ENCODE measurements around the gene OR52N2.

OR52N2 gene

DNA sequence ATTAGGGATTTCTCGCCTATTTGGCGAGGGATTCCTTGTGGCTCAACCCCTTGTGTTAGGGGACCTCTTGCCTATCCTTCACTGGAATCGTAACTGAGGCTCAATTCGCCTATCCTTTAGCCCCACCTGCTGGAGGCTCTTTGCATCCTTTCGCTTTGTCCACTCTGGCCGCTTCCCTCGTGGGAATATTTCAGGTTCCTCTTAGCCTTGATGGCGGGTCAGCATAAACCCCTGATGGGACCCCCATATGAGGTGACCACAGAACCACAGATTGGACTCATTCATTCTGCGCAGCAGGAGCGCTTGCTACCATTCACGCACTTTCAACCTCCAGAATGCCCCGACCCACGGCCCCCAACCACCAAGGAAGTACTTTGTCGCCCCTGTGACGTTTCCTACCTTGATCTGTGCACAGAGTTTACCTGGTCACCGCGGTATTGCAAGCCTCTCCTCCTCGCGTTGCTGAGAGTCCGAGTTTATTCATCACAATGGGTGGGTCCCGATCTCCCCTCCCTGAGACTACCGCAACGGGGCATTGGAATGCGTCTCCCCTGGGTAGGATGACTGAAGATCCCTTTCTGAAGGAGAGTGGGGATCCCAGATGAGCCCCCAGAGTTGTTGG lies at the start of gene OR52N2:
Gene OR52N2 (plus strand): TSS at position 425 of the 622 bp plus-strand sequence. CDS start 11,412 bp downstream, outside the sequence.
- TF ChIP-seq GATA2 (IDR thresholded peaks at IDR 0.05; ENCODE audit: low read depth, low read length): no peak
- no peak for TF ChIP-seq GATA3 (IDR thresholded peaks at IDR 0.05; ENCODE audit: low read depth, low read length)

- TF ChIP-seq GATA2 (IDR thresholded peaks at IDR 0.05; ENCODE audit: low read depth, low read length): no peak
- TF ChIP-seq GATA3 (IDR thresholded peaks at IDR 0.05; ENCODE audit: low read depth, low read length): no peak
These were observed 41.7 kb upstream of the OR52N2 start for GRCh38 chr11:5767056-5767455.

GRCh38 chr11:5783255-5783654 lies 25.5 kb upstream of the OR52N2 start, which contains the start of gene OR52N5:
Gene OR52N5 (minus strand): TSS chr11:5783355. CDS start chr11:5778634, 4,721 bp downstream.
- TF ChIP-seq GATA2 (IDR thresholded peaks at IDR 0.05; ENCODE audit: low read depth, low read length) (no peak), GATA3 (IDR thresholded peaks at IDR 0.05; ENCODE audit: low read depth, low read length) (no peak)

GRCh38 chr11:5791165-5791564 lies 17.6 kb upstream of the OR52N2 start, which contains the start of gene OR52N1:
Gene OR52N1 (minus strand): TSS chr11:5791265. CDS start chr11:5788816, 2,449 bp downstream.
- no peak for TF ChIP-seq GATA3 (IDR thresholded peaks at IDR 0.05; ENCODE audit: low read depth, low read length)
- TF ChIP-seq GATA2 (IDR thresholded peaks at IDR 0.05; ENCODE audit: low read depth, low read length): no peak

GRCh38 chr11:5796541-5796940 lies 12.2 kb upstream of the OR52N2 start:
- TF ChIP-seq GATA2 (IDR thresholded peaks at IDR 0.05; ENCODE audit: low read depth, low read length) (no peak), GATA3 (IDR thresholded peaks at IDR 0.05; ENCODE audit: low read depth, low read length) (no peak)

GRCh38 chr11:5803982-5804381 lies 4.7 kb upstream of the OR52N2 start:
- TF ChIP-seq GATA3 (IDR thresholded peaks at IDR 0.05; ENCODE audit: low read depth, low read length): no peak
- TF ChIP-seq GATA2 (IDR thresholded peaks at IDR 0.05; ENCODE audit: low read depth, low read length): no peak

DNA sequence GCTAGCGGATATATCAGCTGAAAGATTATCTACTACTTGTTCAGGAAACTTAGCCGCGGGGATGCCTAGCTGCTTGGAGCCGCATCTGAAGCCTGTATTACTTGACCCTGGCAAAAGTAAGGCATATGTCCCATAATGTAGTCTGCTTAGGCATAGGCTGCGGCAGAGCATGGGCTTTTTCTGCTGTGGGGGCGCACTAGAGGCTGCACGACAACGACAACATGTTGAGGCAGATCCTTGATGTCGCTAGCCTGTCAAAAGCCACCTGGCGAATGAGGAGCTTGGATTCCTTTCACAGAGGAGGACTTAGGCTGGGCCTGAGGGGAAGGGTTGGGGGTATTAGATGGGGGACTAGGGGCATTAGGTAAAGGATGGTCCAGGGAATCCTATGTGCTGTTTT lies 1.1 kb upstream of the OR52N2 start:
- TF ChIP-seq GATA3 (IDR thresholded peaks at IDR 0.05; ENCODE audit: low read depth, low read length): no peak

DNA sequence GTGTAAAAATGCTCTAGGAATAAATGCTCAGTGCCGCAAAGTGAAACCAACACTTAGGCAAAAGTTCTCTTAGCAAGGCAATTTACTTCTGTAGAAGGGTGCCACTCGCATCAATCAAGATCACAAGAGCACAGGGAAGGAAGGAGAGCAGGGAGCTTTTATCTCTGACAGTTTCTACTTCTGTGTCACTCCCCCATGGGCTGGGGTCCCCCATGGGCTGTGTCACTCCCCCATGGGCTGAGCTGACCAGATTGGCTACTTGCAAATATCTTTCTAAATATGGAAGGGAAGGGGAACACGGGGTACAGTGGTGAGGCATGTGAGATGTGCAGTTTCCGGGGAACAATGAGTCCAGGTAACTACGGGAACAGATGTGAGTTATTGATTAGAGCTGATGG lies 397 bp downstream of the OR52N2 start:
- TF ChIP-seq GATA2 (IDR thresholded peaks at IDR 0.05; ENCODE audit: low read depth, low read length) (no peak), GATA3 (IDR thresholded peaks at IDR 0.05; ENCODE audit: low read depth, low read length) (no peak)

DNA sequence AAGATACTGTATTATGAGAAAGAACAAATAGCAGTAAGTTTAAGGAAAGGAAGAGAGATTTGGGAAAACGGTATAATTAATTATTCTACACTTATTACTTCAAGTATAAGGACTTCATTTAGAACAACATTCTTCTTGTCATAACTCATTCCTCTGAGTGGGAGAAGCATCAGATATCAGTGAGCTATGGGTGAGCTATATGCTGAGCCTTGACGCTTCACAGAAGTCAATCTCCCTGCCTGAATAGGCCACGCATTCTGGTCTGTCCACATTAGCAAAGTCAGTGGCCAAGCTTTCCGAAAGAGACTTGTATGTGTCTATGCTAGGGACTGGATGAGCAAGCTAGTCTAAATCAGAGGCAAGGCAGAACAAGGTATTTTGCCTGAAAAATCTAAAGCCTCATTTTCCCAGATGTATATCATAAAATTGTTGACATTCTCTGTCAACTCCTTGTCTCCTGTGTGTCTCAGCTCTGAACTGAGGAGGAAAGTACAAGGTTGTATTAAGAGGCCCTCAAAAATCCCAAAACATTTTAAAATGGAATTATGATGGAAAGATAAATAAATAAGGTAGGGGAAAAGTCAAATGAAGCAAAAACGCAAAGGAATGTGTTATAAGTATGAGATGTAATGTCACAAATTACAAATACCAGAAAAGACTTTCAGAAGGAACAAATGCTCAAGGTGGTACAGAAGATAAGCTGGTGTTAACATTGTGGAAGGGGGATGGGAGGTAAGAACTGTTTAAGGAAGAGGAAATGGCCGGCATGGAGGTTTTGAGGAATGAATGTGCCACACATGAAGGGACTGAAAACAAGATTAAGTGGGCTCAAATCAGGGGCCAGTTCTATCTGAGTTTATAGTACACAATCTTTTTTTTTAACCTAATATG lies 1.4 kb downstream of the OR52N2 start:
- TF ChIP-seq GATA2 (IDR thresholded peaks at IDR 0.05; ENCODE audit: low read depth, low read length): no peak
- TF ChIP-seq GATA3 (IDR thresholded peaks at IDR 0.05; ENCODE audit: low read depth, low read length): no peak

GRCh38 chr11:5815534-5815933 lies 6.8 kb downstream of the OR52N2 start:
- TF ChIP-seq GATA3 (IDR thresholded peaks at IDR 0.05; ENCODE audit: low read depth, low read length) (no peak), GATA2 (IDR thresholded peaks at IDR 0.05; ENCODE audit: low read depth, low read length) (no peak)

GRCh38 chr11:5818245-5818886 lies 9.6 kb downstream of the OR52N2 start:
- no peak for TF ChIP-seq GATA2 (IDR thresholded peaks at IDR 0.05; ENCODE audit: low read depth, low read length)
- no peak for TF ChIP-seq GATA3 (IDR thresholded peaks at IDR 0.05; ENCODE audit: low read depth, low read length)

DNA sequence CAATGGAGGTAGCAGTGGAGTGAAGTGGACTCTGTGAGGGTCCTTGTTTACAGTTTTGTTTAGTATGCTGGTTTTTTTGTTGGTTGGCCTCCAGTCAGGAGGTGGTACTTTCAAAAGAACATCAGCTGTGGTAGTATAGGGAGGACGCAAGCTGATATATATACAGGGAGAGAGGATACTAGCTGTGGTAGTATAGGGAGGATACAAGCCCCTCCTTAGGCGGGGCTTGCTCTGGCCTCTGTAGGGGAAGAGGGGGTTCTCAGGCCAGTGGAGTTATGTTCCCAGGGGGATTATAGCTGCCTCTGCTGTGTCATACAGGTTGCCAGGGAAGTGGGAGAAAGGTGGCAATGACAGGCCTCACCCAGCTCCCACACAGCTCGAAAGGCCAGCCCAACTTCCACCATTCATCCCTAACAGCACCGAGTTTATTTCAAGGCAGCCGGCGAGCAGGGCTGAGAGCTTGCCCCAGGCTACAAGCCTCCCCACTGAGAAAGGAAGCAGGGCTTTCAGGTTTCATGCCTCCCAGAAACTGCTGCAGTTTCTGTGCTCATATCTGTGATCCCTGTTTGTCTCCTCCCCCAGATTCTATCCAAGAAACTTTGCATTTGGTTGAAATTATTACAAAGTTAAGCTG lies 22.6 kb downstream of the OR52N2 start:
- no peak for TF ChIP-seq GATA3 (IDR thresholded peaks at IDR 0.05; ENCODE audit: low read depth, low read length)
- TF ChIP-seq GATA2 (IDR thresholded peaks at IDR 0.05; ENCODE audit: low read depth, low read length): no peak

- TF ChIP-seq GATA3 (IDR thresholded peaks at IDR 0.05; ENCODE audit: low read depth, low read length): no peak
These were observed 24.7 kb downstream of the OR52N2 start for GRCh38 chr11:5833446-5833845.

DNA sequence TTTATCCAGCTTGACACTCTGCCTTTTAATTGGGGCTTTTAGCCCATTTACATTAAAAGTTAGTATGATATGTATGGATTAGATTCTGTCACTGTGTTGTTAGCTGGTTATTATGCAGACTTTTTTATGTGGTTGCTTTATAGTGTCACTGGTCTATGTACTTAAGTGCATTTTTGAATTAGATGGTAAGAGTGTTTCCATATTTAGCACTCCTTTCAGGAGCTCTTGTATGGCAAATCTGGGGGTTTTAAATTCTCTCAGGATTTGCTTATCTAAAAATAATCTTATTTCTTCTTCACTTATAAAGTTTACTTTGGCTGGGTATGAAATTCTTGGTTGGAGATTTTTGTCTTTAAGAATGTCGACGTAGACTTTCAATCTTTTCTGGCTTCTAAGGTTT lies 29.0 kb downstream of the OR52N2 start:
- TF ChIP-seq GATA2 (IDR thresholded peaks at IDR 0.05; ENCODE audit: low read depth, low read length) (no peak), GATA3 (IDR thresholded peaks at IDR 0.05; ENCODE audit: low read depth, low read length) (no peak)
